HTR-8/SVneo (cell line): Measurements from ENCODE around the gene ENTHD1.
A peak's percentile ranks its signal among the peaks of the same experiment; 100 is the strongest.

Experiments
- DNase-seq: peaks from one replicate; pipeline ENCODE4 v3.0.0; 2011; ENCODE audit warnings: low spot score, mixed read lengths; ENCODE audit not compliant: insufficient read length
- FAIRE-seq: peaks from 2 replicates; lab custom pipeline; 2011; peaks lifted over from hg19 to GRCh38; lab: Jason Lieb, UNC

The ENTHD1 gene, protein sequence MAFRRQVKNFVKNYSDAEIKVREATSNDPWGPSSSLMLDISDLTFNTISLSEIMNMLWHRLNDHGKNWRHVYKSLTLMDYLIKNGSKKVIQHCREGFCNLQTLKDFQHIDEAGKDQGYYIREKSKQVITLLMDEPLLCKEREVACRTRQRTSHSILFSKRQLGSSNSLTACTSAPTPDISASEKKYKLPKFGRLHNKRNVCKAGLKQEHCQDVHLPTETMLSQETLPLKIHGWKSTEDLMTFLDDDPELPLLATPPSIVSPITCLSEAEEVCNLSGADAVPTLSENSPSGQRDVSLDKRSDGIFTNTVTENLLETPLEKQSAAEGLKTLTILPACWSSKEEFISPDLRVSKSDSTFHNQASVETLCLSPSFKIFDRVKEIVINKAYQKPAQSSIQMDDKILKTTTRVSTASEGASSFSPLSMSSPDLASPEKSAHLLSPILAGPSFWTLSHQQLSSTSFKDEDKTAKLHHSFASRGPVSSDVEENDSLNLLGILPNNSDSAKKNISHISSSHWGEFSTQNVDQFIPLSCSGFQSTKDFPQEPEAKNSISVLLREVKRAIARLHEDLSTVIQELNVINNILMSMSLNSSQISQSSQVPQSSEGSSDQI

DNA sequence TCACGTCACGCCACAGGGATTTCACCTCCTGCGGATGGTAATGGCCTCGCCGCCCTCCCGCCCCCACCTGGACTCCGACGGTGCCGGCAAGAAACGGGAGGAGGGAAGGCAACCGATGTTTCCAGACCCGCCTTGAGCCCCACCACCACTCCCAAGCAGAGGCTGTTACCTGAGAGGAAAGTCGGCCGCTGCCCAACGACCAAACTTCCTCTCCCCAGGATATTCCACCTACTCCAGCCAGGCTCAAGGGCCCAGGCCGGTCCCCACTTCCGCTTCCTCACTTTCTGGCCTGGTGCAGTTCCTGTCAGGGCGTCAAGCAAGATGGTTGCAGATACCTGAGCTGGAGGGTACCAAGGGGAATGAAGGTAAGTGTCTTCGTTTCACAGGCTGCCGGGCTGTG is at the start of gene ENTHD1:
Gene ENTHD1, minus strand, starts transcription at position 235 of the 400 bp plus-strand sequence. CDS start 6,012 bp downstream, outside the sequence.
- FAIRE-seq (no peak), DNase-seq (no peak)

DNA sequence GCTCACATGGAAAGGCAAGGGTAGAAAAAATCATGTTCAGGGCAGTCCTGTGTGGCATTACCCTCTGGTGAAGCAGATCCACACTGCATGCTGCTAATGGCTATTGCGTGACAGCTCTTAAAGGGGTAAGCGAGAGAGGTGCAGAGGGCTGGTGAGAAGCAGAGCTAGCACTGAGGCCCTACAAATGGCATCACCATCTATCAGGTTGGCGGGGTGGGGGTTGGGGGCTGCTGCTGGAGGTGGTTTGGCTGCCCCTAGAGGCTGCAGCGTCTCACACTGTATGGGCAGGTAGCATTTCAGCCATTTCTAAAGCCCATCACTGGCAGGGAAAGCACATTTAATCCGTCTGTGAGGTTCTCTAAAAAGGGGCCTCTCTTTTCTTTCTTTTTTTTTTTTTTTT is 49.8 kb upstream of the ENTHD1 start:
- FAIRE-seq (no peak), DNase-seq (no peak)

DNA sequence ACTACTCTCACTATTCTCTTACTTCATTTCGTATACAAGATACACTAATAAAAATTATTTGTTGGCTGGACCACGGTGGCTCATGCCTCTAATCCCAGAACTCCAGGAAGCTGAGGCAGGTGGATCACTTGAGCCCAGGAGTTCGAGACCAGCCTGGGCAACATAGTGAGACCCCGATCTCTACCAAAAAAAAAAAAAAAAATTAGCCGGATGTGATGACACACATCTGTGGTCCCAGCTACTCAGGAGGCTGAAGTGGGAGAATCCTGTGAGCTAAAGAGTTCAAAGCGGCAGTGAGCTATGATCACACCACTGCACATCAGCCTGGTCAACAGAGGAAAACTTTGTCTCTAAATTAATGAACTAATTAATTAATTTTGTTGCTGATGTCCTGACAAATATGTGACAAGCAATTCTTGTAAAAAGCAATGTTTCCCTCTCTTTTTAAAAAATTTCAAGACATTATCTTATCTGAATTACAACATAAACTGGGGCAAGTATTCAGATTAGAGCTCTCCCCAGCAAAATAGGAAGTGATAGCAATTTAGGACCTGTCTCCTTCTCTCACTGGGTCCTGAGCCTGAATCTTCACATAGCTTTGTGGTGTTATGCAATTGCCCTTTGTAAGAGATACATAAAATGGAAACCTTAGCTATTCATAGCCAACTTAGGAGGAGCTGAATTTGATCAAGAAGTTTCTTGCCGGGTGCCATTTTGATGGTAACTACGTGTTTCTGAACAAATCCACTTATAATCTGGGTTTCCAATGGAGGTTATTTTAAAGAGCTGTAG is 49.1 kb upstream of the ENTHD1 start:
- no peak for FAIRE-seq
- DNase-seq, result no peak

DNA sequence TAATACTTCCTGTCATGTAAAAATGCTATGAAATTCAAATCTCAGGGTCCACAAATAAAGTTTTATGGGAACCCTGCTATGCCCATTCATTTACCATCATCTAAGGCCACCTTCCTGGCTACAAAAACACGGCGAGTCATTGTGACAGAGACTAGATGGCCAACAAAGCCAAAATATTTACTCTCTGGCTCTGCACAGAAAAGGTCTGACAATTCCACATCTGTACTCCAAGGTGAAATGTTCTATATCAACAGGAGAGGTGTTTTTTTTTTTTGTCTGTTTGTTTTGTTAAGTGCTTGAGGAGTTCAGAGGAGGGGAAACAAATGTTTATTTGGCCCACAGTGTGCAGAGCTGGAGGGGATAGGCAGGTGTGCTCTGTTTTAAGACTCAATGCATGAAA is 48.0 kb upstream of the ENTHD1 start:
- FAIRE-seq, result no peak
- DNase-seq, result no peak

DNA sequence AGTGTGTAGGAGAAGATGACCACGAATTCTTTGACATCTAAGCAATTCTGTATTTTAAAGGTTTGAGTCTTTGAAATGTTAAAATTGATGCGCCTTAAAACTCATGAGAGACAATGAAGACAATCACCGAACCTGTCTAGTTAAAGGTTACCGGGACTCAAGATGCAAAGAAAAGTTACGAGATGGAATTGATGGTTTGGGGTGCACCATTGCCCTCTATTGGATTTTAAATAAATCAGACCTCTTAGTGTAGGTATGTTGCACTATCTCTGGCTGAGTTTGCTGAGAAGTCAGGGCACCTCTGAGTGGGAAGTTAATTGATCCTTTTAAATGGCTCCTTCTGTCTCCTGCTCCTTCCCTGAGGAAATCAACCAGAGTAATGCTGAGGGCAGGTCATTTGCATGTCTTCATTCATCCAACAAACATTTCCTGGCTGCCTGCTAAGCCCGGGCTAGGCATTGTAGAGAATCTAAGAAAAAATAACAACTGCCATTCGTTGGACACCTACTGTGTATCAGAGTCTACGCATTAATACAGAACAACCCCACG is 47.3 kb upstream of the ENTHD1 start:
- DNase-seq (no peak), FAIRE-seq (no peak)

DNA sequence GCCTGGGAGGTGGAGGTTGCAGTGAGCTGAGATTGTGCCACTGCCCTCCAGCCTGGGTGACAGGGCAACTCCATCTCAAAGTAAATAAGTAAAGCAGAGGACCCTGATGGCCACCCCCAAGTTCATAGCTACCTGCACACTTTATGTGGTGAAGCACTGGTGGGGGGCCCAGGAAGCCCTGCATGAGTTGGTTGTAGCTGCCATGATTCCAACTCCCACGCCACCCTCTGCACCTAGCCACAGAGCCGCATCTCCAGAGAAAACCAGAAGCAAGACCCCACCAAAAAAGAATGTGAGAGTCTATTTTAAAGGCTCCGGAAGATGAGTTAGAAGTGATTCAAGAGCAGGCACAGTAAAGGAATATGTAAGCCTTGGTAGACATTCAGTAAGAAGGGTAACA is 46.3 kb upstream of the ENTHD1 start:
- FAIRE-seq, result no peak
- DNase-seq, result no peak

DNA sequence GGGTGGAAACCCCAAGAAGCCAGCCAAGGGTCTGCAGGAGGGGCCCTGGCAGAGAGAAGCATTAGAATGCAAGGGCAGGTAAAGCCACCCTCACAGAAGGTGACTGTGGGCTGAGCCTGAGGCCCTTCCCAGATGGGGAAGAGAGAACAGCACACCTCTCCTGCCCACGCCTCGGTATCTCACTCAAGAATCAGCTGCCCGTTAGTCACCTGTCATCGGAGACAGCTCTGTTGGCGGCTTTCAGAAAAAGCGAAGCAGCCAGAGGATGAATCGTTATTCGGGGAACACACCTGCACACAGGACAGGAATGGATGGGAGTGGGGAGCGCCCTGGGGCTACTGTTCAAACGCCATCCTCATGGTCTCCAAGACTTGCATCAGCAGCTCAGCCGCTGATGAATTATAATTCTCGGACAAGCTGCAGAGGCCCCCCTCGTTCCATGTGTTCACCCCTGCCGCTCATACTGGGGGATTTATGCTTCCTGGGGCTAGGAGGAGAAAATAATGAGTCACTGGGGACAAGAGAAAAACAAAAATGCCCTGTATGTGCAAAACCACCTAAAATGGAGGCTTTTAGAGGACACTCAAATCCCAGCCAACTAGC is 45.0 kb upstream of the ENTHD1 start:
- FAIRE-seq, result no peak
- DNase-seq, result no peak

DNA sequence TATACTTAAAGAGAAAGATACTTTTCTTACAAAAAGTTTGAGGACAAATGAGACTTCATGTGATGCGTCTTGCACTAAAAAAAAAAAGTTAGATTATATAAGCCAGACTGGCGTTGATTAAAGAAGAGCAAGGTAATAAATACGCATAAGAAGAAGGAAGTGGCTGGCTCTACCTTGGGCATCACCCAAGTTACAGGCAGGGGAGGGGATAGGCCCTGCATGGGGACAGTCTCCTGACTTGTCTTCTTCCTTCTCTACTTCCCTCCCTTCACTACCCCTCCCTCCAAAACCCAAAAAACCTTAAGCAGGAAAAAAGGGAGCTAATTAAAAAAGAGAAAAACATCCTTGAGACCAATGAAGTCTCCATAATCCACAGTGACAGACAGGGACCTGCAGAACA is 44.3 kb upstream of the ENTHD1 start:
- no peak for FAIRE-seq
- no peak for DNase-seq

DNA sequence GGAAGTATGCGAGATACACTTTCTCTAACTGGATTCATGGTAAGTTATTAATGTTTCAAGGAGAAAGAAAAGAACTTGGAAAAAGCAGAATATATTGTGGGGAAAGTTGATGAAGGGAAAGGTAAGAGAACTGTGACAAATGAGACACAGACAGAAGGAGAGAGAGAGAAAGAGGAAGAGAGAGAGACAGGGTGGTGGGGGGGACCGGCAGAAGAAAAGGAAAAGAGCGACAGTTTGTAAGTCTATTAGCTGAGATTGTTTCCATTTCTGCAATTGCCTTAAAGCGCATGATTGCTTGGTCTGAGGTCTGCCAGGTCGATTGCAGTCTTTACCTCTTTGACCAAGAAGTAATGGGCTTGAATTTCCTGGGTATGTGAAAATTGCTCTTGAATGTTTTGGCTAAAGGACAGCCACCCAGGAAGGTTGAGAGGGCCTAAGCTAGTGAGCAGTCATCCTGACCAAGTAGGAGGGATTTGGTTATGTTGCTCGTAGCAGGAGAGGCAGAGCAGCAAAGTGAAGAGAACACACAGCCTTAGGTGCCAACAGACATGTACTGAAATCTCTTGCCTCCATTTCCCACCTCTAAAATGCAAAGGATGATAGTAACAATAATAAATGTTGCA is 43.1 kb upstream of the ENTHD1 start:
- no peak for DNase-seq
- FAIRE-seq, result no peak

DNA sequence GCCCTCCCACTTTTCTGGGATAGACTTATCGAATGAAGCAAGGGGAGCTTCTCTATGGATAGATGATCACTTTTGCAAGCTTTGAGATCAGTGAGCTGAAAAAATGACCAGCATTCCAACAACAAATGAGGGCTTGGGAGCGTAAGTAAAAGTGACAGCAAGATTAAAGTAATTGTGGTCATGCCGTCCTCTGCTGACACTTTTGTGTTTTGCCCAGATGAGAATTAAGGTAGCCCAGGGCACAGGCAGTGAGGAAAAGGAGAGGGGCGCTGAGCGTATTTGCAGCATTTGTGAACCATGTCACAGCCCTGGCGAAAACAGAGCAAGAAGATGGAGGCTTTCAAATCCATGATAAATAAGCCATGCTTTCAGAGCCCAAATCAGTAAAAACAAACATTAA is 42.1 kb upstream of the ENTHD1 start:
- DNase-seq, result no peak
- FAIRE-seq, result no peak

DNA sequence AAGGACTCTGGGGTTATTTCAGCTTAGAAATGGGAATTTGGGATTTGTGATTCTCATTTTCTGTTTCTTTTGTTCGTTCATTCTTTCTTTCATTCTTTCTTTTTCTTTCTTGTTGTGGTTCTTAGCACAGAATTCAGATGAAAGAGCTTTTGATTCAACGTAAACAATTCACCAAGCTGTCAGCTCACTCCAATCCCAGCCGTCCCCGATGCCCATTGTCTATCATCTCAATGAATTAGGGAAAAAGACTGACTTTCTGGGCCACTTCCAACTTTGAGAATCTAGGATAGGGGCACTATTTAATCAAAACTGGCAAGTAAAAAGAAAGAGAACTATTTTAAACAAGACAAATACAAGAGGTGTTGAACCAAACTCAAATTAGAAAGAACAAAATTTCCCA is 41.6 kb upstream of the ENTHD1 start:
- no peak for DNase-seq
- FAIRE-seq, result no peak

DNA sequence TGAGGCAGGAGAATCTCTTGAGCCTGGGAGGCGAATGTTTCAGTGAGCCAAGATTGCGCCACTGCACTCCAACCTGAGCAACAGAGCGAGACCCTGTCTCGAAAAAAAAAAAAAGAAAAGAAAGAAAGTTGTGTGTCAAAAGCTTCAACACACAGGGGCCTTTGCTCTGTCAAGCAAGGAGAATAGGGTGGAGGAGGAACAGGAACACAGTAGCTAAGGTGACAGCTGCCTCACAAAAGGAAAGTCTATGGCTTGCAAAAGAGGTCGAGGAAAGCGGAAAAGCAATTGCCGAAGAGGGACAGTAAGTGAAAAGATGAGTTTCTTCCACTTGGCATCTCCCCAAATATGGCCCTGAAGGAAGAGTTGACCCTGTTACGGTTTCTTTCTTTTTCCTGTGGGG is 40.2 kb upstream of the ENTHD1 start:
- no peak for DNase-seq
- no peak for FAIRE-seq

DNA sequence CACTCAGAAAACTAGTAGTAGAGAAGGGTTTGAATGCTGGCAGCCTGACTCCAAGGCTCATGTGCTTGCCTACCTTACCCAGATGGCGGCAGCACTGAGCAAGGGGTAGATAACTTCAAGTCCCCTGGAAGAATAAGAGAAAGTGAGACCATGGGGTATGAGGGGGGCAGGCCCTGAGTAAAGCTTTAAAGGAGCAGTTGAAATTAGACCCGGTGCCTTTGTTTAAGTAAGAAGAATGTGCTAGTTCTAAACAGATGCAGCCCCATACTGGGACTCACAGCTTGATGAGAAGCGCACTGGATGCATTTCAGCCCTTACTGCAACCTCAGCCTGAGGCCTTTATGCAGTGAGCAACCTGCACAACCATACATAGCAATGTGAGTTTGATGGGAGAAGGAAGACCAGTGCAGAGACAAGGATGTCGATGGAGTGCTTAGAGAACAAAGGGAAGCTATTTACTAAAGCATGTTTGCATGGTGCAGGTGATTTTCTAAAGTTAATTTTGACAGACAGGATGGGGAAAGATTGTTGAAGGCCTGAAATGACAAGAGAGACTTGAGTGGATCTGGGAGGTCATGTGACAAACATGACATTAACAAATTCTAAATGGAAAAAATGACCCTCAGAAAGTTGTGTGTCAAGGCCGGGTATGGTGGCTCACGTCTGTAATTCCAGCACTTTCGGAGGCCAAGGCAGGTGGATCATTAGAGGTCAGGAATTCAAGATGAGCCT is 39.5 kb upstream of the ENTHD1 start:
- DNase-seq, result peak; percentile 19
- no peak for FAIRE-seq

DNA sequence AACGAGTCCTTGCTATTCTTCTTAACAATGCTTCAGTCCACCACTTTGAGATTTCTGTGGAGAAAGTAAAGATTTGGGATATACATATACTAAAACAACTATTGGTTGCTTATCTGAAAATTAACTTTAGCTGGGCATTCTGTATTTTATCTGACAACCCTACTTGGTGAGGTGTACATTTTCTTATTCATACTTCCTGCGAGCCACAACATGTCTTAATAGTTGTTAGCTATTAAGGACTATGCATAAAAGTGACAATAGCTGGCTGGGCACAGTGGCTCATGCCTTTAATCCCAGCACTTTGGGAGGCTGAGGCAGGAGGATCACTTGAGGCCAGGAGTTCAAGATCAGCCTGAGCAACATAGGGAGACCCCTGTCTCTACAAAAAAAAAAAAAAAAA is 38.6 kb upstream of the ENTHD1 start:
- FAIRE-seq, result no peak
- no peak for DNase-seq

DNA sequence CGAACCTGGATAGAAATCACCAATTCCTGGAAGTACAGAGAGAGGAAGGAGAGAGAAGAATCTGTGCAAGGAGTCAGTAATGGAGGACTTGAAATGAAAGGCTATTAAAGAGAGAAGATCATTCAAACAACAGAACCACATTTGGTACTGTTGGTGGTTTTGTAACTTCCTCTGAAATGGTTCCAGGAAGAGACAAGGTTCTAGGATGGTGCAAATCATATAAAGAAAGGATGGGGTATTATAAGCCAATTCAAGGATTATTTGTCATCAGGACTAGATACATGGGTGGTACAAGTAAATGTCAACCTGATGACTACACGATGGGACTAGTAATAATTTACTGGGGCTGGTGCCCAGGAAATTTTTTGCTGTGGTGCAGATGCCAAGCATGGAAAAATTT is 37.7 kb upstream of the ENTHD1 start:
- no peak for FAIRE-seq
- DNase-seq, result no peak

DNA sequence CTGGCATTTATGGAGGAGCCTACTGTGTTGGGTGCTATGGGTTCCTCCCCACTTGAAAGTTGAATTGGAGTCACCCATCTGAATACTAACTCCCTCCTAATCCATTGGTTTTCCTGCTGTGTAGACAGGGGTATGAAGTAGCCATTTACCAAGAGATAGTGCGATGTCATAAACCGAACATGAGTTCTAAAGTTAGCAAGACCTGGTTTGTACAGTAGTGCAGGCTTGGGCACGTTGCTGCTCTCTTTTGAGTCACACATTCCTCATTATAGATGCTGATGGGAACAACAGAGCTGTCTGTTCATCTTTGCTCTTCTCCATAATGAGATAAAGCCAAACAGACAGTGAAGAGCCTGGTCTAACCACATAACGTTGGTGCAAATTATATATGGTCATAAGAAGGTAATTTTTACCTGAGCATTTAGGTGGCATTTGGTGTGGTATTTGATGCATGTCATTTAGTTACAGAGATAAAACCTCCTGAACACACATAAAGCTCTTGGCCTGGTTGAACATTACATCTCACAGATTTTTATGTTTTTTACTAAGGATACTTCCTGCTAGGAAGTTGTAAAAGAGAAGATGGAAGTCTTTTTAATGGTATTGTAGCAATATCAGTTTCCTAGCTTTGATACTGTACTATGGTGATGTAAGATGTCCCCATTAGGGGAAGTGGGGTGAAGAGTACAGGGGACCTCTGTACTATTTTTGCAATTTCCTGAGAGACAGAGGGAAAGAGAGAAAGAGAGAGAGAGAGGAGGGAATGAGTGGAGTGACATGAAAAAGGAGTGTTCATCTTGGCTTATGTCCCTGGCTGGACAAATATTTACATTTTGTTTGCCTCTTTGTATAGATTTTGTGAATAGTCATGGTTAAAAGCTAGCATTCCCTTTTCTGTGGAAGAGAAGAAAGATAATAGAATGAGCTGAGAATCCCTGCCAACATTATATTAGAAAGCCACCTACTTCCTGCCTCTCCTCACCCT is 35.3 kb upstream of the ENTHD1 start:
- FAIRE-seq (no peak), DNase-seq (no peak)

DNA sequence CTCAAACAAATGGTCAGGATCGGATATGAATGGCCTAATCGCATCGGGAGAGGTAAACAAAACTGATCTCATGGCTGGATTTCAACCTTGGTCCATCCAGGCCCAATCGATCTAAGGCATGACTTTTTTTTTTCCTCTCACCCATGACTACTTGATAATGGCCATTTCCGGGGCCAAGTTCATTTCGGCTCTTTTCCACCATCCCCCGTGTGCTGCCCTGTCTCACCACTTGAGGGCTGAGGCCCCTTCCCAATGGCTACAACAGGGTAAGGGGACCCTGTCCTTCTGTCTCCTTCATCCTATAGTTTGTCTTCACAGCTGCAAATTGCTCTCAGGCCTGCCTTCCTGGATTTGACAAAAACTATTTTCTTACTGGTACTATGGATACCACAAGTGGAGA is 34.0 kb upstream of the ENTHD1 start:
- DNase-seq (no peak), FAIRE-seq (no peak)

DNA sequence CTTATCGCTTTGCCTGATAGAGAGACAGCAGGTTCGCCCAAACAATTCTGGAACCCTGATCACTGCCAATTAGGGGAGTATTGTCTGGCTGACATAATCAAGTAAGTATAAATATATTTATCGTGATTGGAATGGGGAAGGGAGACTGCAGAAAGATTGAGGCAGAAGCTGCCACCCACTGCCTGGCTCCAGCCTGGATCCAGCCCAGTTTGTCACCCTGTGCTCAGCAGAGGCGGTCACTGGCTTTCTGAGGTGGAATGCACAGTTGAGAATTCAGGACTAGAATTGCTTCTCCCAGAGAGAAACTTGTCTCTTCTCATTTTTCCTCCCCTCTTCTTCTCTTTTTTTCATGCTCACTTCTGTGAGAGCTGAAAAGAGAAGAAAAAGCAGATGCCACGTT is 33.2 kb upstream of the ENTHD1 start:
- FAIRE-seq, result no peak
- no peak for DNase-seq
